GM12878 (cell line): ENCODE data around the gene IFI35. TPM values are rescaled to one million over a fixed set of nuclear protein-coding genes. Genes with fewer than 3 reads are reported as not detected.

Experiments
- ATAC-seq: fragments of 200-7000 bp; cut with Tn5 transposase; 3 replicates; pipeline ENCODE4 v1.9.1; 2020; ENCODE audit warnings: mild to moderate bottlenecking, moderate library complexity
- BruUV-seq: library from RNA; stranded (reverse); fragments of 400-500 nt; replicated peaks from 2 replicates; lab custom pipeline; 2021; lab: Mats Ljungman, UMichigan
- CTCF ChIA-PET: fragments of 300-600 bp; sonication (Branson Sonifier 250); formaldehyde crosslinking; extraction: SDS; loops from one replicate; lab custom pipeline; 2021; ENCODE audit warnings: inconsistent platforms; lab: Yijun Ruan, JAX
- POLR2A ChIA-PET: fragments of 350-600 bp; formaldehyde crosslinking; extraction: SDS; loops from one replicate; lab custom pipeline; 2021; ENCODE audit warnings: inconsistent platforms; lab: Charles Lee
- RAD21 ChIA-PET: fragments of 300-600 bp; sonication (Branson Sonifier 250); formaldehyde crosslinking; loops from one replicate; lab custom pipeline; 2023; ENCODE audit warnings: antibody characterized with exemption; ENCODE audit not compliant: unreplicated experiment; lab: Charles Lee
- SMC1A ChIA-PET: fragments of 300-600 bp; sonication (Branson Sonifier 250); formaldehyde crosslinking; loops from one replicate; lab custom pipeline; 2023; ENCODE audit not compliant: unreplicated experiment, uncharacterized antibody; lab: Charles Lee
- DNase-seq: peaks from one replicate; pipeline ENCODE4 v3.0.0-alpha.2; 2011; ENCODE audit warnings: low read depth, low spot score
- FAIRE-seq: peaks from 3 replicates; lab custom pipeline; 2011; peaks lifted over from hg19 to GRCh38; lab: Jason Lieb, UNC
- H2AFZ ChIP-seq: 2 replicates; pipeline ENCODE4 v1.6.0; 2011; ENCODE audit warnings: low read depth, low read length, control low read depth; ENCODE audit not compliant: control insufficient read depth
- H3K27ac ChIP-seq: 2 replicates; pipeline ENCODE4 v1.5.1; 2011; ENCODE audit warnings: control low read depth; ENCODE audit not compliant: control insufficient read depth, insufficient read depth
- H3K27me3 ChIP-seq, 2 experiments: replicated peaks in 1 of 2; 2 replicates each; pipeline versions ENCODE4 v1.6.0 to v1.6.1; 2011; ENCODE audit warnings: low read length in 1 of 2; ENCODE audit not compliant: control insufficient read depth in 2 of 2, insufficient read depth in 2 of 2
- H3K36me3 ChIP-seq, 2 experiments: 2 replicates each; pipeline ENCODE4 v1.5.1; 2011; ENCODE audit warnings: low read length in 1 of 2; ENCODE audit not compliant: control insufficient read depth in 2 of 2, insufficient read depth in 2 of 2
- H3K4me1 ChIP-seq: 2 replicates; pipeline ENCODE4 v1.6.1; 2011; ENCODE audit warnings: mild to moderate bottlenecking, low read length, moderate library complexity, mixed read lengths; ENCODE audit not compliant: control insufficient read depth, insufficient read depth
- H3K4me2 ChIP-seq: 2 replicates; pipeline ENCODE4 v1.6.0; 2011; ENCODE audit warnings: control low read depth; ENCODE audit not compliant: control insufficient read depth, insufficient read depth
- H3K4me3 ChIP-seq: fragments of 200-600 bp; sonication (generic); 2 replicates; pipeline ENCODE4 v1.5.1; 2016
- H3K79me2 ChIP-seq: 2 replicates; pipeline ENCODE4 v1.6.0; 2011; ENCODE audit warnings: low read length; ENCODE audit not compliant: control insufficient read depth, insufficient read depth
- H3K9ac ChIP-seq: 2 replicates; pipeline ENCODE4 v1.8.0; 2011; ENCODE audit warnings: low read length, control low read depth, mixed read lengths; ENCODE audit not compliant: control insufficient read depth, insufficient read depth
- H3K9me3 ChIP-seq: replicated peaks from 3 replicates; pipeline ENCODE4 v1.5.1; 2011; ENCODE audit warnings: mild to moderate bottlenecking, low read length; ENCODE audit not compliant: control insufficient read depth, insufficient read depth
- H4K20me1 ChIP-seq: 2 replicates; pipeline ENCODE4 v1.6.0; 2011; ENCODE audit not compliant: control insufficient read depth, insufficient read depth
- ATF2 ChIP-seq: IDR thresholded peaks from 2 replicates; pipeline ENCODE4 v1.6.1; 2012; ENCODE audit warnings: low read length, inconsistent platforms
- BCL3 ChIP-seq: IDR thresholded peaks from 2 replicates; pipeline ENCODE4 v1.6.1; 2011; ENCODE audit warnings: borderline replicate concordance, low read depth, mild to moderate bottlenecking, moderate library complexity, low read length; ENCODE audit not compliant: insufficient read depth, poor library complexity, severe bottlenecking
- CBX3 ChIP-seq: fragments of 200-600 bp; sonication (generic); IDR thresholded peaks from 2 replicates; pipeline ENCODE4 v1.6.1; 2016; ENCODE audit warnings: low read depth, borderline replicate concordance
- SMAD1 ChIP-seq: fragments of 450-650 bp; IDR thresholded peaks from 2 replicates; pipeline ENCODE4 v1.6.1; 2018; ENCODE audit warnings: mild to moderate bottlenecking, low read depth; ENCODE audit not compliant: partially characterized antibody
- SUZ12 ChIP-seq: fragments of 200-600 bp; sonication (generic); IDR thresholded peaks from one replicate; pipeline ENCODE4 v1.6.1; 2018; ENCODE audit warnings: antibody characterized with exemption, mild to moderate bottlenecking; ENCODE audit not compliant: unreplicated experiment
- TAF1 ChIP-seq: IDR thresholded peaks from 2 replicates; pipeline ENCODE4 v1.6.1; 2011; ENCODE audit warnings: mild to moderate bottlenecking, low read depth, low read length, borderline replicate concordance
- TCF3 ChIP-seq: IDR thresholded peaks from 2 replicates; pipeline ENCODE4 v1.6.1; 2012; ENCODE audit warnings: low read depth, mild to moderate bottlenecking, low read length, borderline replicate concordance; ENCODE audit not compliant: insufficient read depth
- WRNIP1 ChIP-seq: IDR thresholded peaks from 2 replicates; pipeline ENCODE4 v1.6.1; 2011; ENCODE audit warnings: low read depth, low read length, improper control_type of control experiment, borderline replicate concordance
- ZBTB40 ChIP-seq: fragments of 450-650 bp; IDR thresholded peaks from 2 replicates; pipeline ENCODE4 v1.6.1; 2016; ENCODE audit warnings: mild to moderate bottlenecking, moderate library complexity, borderline replicate concordance
- ZNF622 ChIP-seq: fragments of 450-650 bp; IDR thresholded peaks from 2 replicates; pipeline ENCODE4 v1.6.1; 2017; ENCODE audit warnings: mild to moderate bottlenecking, inconsistent platforms
- ZZZ3 ChIP-seq: IDR thresholded peaks from 2 replicates; pipeline ENCODE4 v1.6.1; 2011; ENCODE audit warnings: low read depth; ENCODE audit not compliant: control insufficient read depth, insufficient read length
- WGBS: methylation state at CpG from one replicate; pipeline ENCODE4 v1.1.6; 2016; ENCODE audit warnings: low lambda C conversion rate; ENCODE audit not compliant: insufficient replicate concordance, insufficient coverage; ENCODE audit errors: missing lambda C conversion rate; 5-methylcytosine and 5-hydroxymethylcytosine counted together
- in situ Hi-C: fragments of 300-500 bp; cut with MboI; formaldehyde crosslinking; loops from 9 replicates; pipeline ENCODE4 v1.14.3; 2018; ENCODE audit warnings: mixed read lengths
- intact Hi-C: fragments of 100-400 bp; cut with micrococcal nuclease; formaldehyde crosslinking; loops from one replicate; pipeline ENCODE4 v1.14.2; 2022; ENCODE audit not compliant: unreplicated experiment
- polyA plus RNA-seq, 11 experiments: library from polyadenylated mRNA; depleted of rRNA in 4 of 11; unstranded in 6 of 11; stranded (reverse) in 5 of 11; fragments of >200 nt; fragmentation: Nextera tagmentation in 4 of 11; fragmentation: Illumina TruSeq in 1 of 11; extraction: Ambion mirVana in 4 of 11; extraction: Trizol in 1 of 11; gene quantifications; 1 replicate in 1 of 11; 2 replicates in 10 of 11; pipeline versions ENCODE4 v1.2.1 to v1.2.3, GENCODE V29; 2011 to 2016; ENCODE audit warnings: inconsistent platforms in 2 of 11, missing spikeins in 2 of 11, low read depth in 1 of 11
- total RNA-seq, 4 experiments: library from RNA; depleted of rRNA in 3 of 4; stranded (reverse); fragments of >200 nt in 3 of 4; fragmentation: Illumina TruSeq in 1 of 4; extraction: Trizol in 1 of 4; gene quantifications; 2 replicates each; pipeline versions ENCODE4 v1.2.1 to v1.2.3, GENCODE V29; 2013 to 2021
- TF ChIP-seq, protein P1 (sequence below): fragments of 450-650 bp; IDR thresholded peaks from 2 replicates; pipeline ENCODE4 v1.6.1; 2017; ENCODE audit warnings: low read depth, mild to moderate bottlenecking, moderate library complexity

The IFI35 gene
- total and polyA plus RNA-seq, 10 of the 15 experiments (the other 5 are each of a cell fraction or from before 2014, with no cell fraction given) = 18.4 to 92.2 (median 65.3) TPM

DNA sequence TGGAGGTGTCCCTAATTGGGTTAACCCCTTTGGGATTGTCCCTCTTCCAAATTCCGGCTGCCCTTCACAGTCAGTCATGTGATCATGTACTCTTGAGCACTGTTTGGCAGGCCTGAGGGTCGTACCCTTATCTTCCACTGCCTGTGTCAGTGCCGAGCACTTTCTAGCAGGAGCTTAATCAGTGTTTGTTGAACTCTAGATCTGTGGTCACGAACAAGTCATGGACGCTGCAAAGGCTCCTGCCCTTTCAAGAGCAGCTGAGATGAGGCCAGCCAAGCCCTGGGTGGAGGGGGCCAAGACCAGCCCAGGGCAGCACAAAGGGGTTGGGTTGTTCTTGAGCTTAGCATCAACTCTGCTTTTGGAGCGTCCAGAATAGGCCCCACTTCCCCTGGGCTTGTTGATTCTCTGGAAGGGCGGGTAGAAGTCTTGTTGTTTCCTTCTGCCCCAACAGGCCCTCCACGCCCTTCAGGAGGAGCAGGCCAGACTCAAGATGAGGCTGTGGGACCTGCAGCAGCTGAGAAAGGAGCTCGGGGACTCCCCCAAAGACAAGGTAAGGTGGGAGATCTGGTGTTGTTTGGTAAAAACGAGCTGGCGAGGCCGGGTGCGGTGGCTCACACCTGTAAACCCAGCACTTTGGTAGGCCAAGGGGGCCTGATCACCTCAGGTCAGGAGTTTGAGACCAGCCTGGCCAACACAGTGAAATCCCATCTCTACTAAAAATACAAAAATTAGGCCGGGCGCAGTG lies 5.3 kb downstream of the IFI35 start:
- H3K4me1 ChIP-seq = peaks cover 6% of the 10 kb centered on the region
- peaks cover 25% of the 10 kb centered on the region for H3K79me2 ChIP-seq
- H3K9ac ChIP-seq = no peak overlapping the region
- H3K9me3 ChIP-seq = no peaks in the 10 kb centered on the region
- 90% methylated on average over 15 of the region's 15 CpGs for WGBS
- H4K20me1 ChIP-seq = no peaks in the 10 kb centered on the region
- peaks cover 8 to 21% of the 10 kb centered on the region in 2 experiments for H3K36me3 ChIP-seq
- intact Hi-C loops = no loop called here
- ATAC-seq = no peak
- H2AFZ ChIP-seq = no peak overlapping the region
- H3K27me3 ChIP-seq = no peaks in the 10 kb centered on the region
- no TSS peak for BruUV-seq
- POLR2A ChIA-PET = interaction anchor here (0.5 to 0.7 kb wide), 2 partner anchors 11 to 13 kb away, joined by 3 to 5 read pairs; partner anchors contain the start of gene VAT1
- no peak overlapping the region for H3K4me2 ChIP-seq
- CTCF ChIA-PET = interaction anchor here (1.7 kb wide), 2 partner anchors 12 to 14 kb away, joined by 4 to 5 read pairs; partner anchors contain the start of gene RPL27
- H3K27ac ChIP-seq = no peak overlapping the region
- SMC1A ChIA-PET = no interaction called here
- no peak for DNase-seq
- no peak overlapping the region for H3K4me3 ChIP-seq
- RAD21 ChIA-PET = no interaction called here
- no peak for FAIRE-seq
- in situ Hi-C loops = loop anchor here (5.0 kb wide), 1 partner anchor 325 kb away; no protein-coding TSS in a partner anchor
- TF ChIP-seq TCF3 = no peak
- TF ChIP-seq TAF1 = no peak
- TF ChIP-seq ZNF622 = no peak
- TF ChIP-seq ZZZ3 = no peak
- TF ChIP-seq SMAD1 = no peak
- TF ChIP-seq ATF2 = no peak
- TF ChIP-seq ZBTB40 = no peak
- TF ChIP-seq BCL3 = no peak
- no peak for TF ChIP-seq CBX3
- TF ChIP-seq SUZ12 = no peak
- TF ChIP-seq WRNIP1 = no peak
- TF ChIP-seq, protein P1, sequence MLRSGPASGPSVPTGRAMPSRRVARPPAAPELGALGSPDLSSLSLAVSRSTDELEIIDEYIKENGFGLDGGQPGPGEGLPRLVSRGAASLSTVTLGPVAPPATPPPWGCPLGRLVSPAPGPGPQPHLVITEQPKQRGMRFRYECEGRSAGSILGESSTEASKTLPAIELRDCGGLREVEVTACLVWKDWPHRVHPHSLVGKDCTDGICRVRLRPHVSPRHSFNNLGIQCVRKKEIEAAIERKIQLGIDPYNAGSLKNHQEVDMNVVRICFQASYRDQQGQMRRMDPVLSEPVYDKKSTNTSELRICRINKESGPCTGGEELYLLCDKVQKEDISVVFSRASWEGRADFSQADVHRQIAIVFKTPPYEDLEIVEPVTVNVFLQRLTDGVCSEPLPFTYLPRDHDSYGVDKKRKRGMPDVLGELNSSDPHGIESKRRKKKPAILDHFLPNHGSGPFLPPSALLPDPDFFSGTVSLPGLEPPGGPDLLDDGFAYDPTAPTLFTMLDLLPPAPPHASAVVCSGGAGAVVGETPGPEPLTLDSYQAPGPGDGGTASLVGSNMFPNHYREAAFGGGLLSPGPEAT = no peak
